ENCODE results near the gene SEL1L3. TPM values are rescaled to one million over a fixed set of nuclear protein-coding genes. Genes with fewer than 3 reads are reported as not detected.

Gene SEL1L3
- total and polyA plus RNA-seq, 9 of the 15 experiments (the other 6 are each of a cell fraction or from before 2014, with no cell fraction given), result 10.0 to 44.3 (median 21.6) TPM

DNA sequence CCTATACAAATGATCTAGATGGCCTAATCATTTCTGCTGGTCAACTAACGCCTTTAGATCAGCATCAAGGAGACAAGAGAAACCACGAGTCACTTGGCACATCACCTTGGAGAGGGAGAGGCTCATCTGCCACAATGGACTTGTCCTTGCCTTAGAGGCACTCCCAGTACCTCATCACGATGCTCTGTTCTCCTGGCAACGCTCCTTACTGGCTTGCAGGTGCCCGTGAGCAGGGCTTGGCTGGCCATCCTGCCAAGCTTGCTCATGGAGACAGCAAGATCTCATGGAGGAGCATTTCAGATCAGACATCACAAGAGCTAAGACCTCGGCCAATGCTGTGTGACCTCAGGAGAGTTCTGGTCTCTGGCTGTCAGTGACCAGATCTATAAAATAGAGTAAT, 48.6 kb upstream of the SEL1L3 start:
- H3K4me3 ChIP-seq, result no peak overlapping the region
- no peak for ATAC-seq
- no peaks in the 10 kb centered on the region for H4K20me1 ChIP-seq (replicated peaks; ENCODE audit: control insufficient read depth, insufficient read depth, low read length)
- peaks cover 12 to 14% of the 10 kb centered on the region in 2 experiments; a peak in 4 of 5 replicates for H3K4me1 ChIP-seq (replicated peaks in 1 of 2; ENCODE audit: control insufficient read depth in 2 of 2, insufficient read depth in 2 of 2, low read length in 2 of 2)
- no peak for DNase-seq (ENCODE audit: extremely low read depth in 1 of 4, low spot score in 3 of 4)
- FAIRE-seq, result no peak
- POLR2A ChIA-PET, result interaction anchor here (0.6 kb wide), 1 partner anchor 297 kb away, joined by 3 read pairs; no protein-coding TSS in a partner anchor
- WGBS (ENCODE audit: insufficient coverage, low coverage, missing lambda C conversion rate), result 1% methylated on average over 6 of the region's 6 CpGs
- no peaks in the 10 kb centered on the region for H3K9me3 ChIP-seq (replicated peaks; ENCODE audit: control insufficient read depth, insufficient read depth, low read depth, low read length)
- H3K27ac ChIP-seq (ENCODE audit: extremely low read depth, low read depth, low read length), result no peak overlapping the region
- no peak overlapping the region for H2AFZ ChIP-seq (ENCODE audit: low read depth, low read length)
- H3K9me1 ChIP-seq (ENCODE audit: control insufficient read depth, insufficient read depth, low read length), result no peaks in the 10 kb centered on the region
- no peak overlapping the region for H3K4me2 ChIP-seq (ENCODE audit: insufficient read depth, low read length)
- in situ Hi-C loops (cut with MboI) (no loop called here), intact Hi-C loops (cut with micrococcal nuclease) (no loop called here)
- TF ChIP-seq, protein P1, sequence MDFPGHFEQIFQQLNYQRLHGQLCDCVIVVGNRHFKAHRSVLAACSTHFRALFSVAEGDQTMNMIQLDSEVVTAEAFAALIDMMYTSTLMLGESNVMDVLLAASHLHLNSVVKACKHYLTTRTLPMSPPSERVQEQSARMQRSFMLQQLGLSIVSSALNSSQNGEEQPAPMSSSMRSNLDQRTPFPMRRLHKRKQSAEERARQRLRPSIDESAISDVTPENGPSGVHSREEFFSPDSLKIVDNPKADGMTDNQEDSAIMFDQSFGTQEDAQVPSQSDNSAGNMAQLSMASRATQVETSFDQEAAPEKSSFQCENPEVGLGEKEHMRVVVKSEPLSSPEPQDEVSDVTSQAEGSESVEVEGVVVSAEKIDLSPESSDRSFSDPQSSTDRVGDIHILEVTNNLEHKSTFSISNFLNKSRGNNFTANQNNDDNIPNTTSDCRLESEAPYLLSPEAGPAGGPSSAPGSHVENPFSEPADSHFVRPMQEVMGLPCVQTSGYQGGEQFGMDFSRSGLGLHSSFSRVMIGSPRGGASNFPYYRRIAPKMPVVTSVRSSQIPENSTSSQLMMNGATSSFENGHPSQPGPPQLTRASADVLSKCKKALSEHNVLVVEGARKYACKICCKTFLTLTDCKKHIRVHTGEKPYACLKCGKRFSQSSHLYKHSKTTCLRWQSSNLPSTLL (IDR thresholded peaks at IDR 0.05), result no peak
- TF ChIP-seq POLR3G (IDR thresholded peaks at IDR 0.05; ENCODE audit: extremely low read depth, insufficient read length, insufficient replicate concordance) (no peak), BHLHE40 (IDR thresholded peaks at IDR 0.05; ENCODE audit: low read length) (no peak), HMGN3 (IDR thresholded peaks at IDR 0.05; ENCODE audit: borderline replicate concordance, extremely low read depth, insufficient read length, low read depth, low read length) (no peak), U2AF1 (optimal IDR thresholded peaks at IDR 0.05; ENCODE audit: low read depth, low read length) (no peak), ZNF354B (CRISPR knock-in tag; IDR thresholded peaks at IDR 0.05) (no peak), KLF13 (tag; IDR thresholded peaks at IDR 0.05; ENCODE audit: borderline replicate concordance, low read depth) (no peak)
- TF ChIP-seq, protein P2, sequence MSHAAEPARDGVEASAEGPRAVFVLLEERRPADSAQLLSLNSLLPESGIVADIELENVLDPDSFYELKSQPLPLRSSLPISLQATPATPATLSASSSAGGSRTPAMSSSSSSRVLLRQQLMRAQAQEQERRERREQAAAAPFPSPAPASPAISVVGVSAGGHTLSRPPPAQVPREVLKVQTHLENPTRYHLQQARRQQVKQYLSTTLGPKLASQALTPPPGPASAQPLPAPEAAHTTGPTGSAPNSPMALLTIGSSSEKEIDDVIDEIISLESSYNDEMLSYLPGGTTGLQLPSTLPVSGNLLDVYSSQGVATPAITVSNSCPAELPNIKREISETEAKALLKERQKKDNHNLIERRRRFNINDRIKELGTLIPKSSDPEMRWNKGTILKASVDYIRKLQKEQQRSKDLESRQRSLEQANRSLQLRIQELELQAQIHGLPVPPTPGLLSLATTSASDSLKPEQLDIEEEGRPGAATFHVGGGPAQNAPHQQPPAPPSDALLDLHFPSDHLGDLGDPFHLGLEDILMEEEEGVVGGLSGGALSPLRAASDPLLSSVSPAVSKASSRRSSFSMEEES (CRISPR knock-in tag; IDR thresholded peaks at IDR 0.05), result no peak
- TF ChIP-seq, protein P3, sequence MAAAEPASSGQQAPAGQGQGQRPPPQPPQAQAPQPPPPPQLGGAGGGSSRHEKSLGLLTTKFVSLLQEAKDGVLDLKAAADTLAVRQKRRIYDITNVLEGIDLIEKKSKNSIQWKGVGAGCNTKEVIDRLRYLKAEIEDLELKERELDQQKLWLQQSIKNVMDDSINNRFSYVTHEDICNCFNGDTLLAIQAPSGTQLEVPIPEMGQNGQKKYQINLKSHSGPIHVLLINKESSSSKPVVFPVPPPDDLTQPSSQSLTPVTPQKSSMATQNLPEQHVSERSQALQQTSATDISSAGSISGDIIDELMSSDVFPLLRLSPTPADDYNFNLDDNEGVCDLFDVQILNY (CRISPR knock-in tag; IDR thresholded peaks at IDR 0.05), result no peak
- TF ChIP-seq, protein P4, sequence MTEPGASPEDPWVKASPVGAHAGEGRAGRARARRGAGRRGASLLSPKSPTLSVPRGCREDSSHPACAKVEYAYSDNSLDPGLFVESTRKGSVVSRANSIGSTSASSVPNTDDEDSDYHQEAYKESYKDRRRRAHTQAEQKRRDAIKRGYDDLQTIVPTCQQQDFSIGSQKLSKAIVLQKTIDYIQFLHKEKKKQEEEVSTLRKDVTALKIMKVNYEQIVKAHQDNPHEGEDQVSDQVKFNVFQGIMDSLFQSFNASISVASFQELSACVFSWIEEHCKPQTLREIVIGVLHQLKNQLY (CRISPR knock-in tag; conservative IDR thresholded peaks at IDR 0.05), result no peak
- peaks cover 17% of the 10 kb centered on the region for H3K79me2 ChIP-seq (ENCODE audit: control insufficient read depth, insufficient read depth, low read length)
- BruUV-seq (replicated peaks), result no TSS peak
- peaks cover 23 to 40% of the 10 kb centered on the region in 2 experiments; a peak in 4 of 5 replicates for H3K27me3 ChIP-seq (ENCODE audit: control insufficient read depth in 2 of 2, insufficient read depth in 2 of 2, low read length in 2 of 2)
- no peaks in the 10 kb centered on the region for H3K36me3 ChIP-seq (ENCODE audit: control insufficient read depth, insufficient read depth, low read length)
- CTCF ChIA-PET (ENCODE audit: low intra/inter-chr PET ratio), result no interaction called here
- no peak overlapping the region for H3K9ac ChIP-seq (ENCODE audit: insufficient read depth in 1 of 2, low read depth in 2 of 2, low read length in 2 of 2)
